ENCODE measurements around the gene PYCARD.
"Not testable (repeated sequence)": the region's sequence is repeated elsewhere in the genome, so short reads cannot be mapped to it uniquely, and the experiment has no call there.

PYCARD gene

DNA sequence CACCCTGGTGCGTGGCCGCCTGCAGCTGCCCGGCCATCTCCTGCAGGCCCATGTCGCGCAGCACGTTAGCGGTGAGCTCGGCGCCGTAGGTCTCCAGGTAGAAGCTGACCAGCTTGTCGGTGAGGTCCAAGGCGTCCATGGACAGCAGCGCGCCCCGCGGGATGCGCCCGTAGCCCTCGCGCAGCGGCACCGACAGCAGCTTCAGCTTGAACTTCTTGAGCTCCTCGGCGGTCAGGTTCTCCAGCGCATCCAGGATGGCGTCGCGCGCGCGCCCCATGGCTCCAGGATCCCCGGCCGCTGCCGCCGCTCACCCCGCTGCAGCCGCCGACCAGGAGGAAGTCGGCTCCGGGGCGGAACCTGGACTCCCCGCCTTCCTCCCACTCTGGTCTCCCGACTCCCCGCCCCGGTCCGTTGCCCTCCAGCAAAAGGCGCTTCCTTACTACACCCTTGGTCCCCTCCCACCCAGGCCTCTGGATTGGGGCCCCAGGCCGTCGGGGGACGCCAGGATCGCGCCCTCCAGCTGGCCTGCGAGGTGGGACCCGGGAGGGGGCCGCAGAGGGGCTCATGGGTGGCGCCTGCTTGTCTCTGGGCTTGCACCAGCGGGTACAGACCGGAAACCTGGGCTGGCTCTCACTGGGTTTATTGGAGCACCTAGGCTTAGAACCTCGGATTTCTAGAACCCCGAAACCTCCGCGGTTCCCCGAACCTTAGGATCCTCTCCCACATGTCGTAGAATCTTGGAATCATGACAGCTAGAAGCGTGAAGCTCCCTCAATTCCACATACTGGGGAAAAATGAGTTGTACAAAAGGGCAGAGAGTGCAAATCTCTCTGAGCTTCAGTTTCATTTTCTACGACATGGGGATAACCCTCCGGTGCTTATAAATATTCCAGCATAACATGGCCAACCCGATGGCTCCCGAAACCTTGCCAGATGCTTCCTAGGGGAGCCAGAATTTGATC, at the start of gene PYCARD:
Gene PYCARD, minus strand, starts transcription at position 347 of the 962 bp plus-strand sequence. Its CDS starts 70 bp downstream, at position 277.
- no peak for DNase-seq

DNA sequence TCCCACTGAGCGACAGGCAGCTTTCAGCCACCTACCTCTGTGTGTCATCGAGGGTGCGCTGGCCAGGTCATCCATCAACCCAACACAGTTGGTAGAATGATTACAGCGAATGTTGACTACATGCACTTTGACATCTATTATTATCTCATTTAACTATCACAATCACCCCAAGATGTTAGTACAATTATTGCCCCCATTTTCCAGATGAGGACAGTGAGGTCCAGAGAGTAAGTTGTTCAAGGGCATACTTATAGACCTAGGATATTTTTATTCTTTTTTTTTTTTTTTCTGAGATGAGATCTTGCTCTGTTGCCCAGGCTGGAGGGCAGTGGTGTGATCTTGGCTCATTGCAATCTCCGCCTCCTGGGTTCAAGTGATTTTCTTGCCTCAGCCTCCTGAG, 48.9 kb upstream of the PYCARD start:
- no peak for DNase-seq

DNA sequence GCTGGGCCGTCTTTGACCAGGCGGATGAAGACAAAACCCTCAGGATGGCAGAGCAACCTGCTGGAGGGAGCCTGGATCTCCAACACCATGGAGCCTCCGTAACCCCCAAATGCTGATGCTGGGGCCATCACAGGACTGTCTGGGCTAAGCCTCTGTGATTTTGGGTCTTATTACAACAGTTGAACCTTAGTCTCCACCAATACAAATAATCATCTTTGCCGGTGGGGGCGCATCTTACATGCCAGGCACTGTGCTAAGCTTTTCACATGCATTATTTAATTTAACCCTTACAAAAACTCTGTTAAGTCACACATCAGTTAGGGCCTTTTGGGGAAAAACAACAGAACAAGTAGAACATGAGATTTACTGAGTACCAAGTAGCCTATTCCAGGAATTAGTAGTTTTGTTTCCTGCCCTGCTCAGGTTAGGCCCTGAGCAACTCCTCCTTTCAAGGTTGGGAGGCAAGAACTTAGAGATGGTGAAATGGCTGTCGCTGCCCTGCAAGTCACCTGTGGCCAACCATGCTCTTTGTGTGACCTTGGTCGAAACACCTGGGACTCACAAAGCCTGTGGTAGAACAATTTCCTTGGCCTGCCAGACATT, 48.3 kb upstream of the PYCARD start:
- no peak for DNase-seq

DNA sequence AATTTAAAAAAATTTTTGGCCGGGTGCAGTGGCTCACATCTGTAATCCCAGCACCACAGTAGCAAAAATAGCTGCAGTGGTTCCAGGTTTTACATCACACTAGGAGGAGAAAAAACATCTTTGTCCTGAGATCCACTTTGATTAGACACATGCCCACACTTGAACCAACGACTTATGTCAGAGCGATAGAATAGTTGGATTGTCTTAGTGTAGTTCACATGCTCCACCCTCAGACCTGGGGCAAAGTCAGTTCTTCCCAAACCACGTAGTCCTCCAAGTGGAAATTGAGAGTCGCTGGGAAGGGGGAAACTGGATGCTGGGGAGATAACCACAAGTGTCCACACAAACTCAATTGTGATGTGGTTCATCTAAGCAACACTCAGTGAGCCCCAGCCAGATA, 45.8 kb upstream of the PYCARD start:
- no peak for DNase-seq

GRCh38 chr16:31246296-31246695, 43.7 kb upstream of the PYCARD start:
- no peak for DNase-seq

DNA sequence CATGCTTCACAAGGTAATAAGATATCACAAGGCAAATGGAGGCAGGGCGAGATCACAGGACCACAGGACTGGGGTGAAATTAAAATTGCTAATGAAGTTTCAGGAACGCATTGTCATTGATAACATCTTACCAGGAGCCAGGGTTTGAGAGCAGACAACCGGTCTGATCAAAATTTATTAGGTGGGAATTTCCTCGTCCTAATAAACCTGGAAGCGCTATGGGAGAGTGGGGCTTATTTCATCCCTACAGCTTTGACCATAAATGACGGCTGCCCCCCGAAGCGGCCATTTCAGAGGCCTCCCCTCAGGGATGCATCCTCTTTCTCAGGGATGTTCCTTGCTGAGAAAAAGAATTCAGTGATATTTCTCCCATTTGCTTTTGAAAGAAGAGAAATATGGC, 43.0 kb upstream of the PYCARD start:
- DNase-seq = not testable (repeated sequence)

GRCh38 chr16:31243734-31244670, 41.4 kb upstream of the PYCARD start:
- DNase-seq = no peak

DNA sequence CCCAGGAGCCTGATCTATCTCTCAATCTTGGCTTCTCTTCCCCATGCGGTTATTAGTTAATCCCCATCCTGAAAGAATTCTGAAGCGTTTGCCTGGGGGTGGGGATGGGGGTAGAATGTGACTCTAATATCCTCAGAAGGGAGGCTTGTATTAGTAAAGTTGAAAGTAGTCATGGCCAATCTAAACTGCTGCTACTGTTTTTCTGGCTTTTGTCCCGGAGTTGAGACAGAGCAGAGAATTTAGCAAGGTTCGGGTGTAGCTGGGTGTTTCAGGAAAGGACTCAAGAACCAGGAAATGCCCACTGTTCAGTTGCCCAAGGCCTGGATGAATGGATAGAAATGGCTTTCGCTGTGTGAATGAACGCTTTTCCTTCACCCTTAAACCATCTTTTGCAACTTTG, 39.6 kb upstream of the PYCARD start:
- no peak for DNase-seq

GRCh38 chr16:31238041-31238440, 35.5 kb upstream of the PYCARD start:
- no peak for DNase-seq

DNA sequence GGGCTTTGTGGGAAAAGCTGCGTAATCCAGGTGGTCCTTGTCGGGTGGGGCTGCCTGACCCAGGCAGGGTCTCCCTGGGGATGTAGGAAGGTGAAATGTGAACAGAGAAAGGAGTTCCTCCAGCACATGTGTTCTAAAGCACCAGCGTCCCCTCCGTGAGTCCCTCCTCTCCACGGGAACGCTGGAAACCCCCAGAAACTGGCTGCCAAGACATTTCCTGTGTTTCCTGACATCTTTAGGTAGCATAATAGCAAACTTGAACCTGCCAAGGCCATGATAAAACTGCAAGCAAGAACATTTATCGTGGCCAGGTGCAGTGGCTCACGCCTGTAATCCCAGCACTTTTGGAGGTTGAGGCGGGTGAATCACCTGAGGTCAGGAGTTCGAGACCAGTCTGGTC, 26.9 kb upstream of the PYCARD start:
- no peak for DNase-seq

DNA sequence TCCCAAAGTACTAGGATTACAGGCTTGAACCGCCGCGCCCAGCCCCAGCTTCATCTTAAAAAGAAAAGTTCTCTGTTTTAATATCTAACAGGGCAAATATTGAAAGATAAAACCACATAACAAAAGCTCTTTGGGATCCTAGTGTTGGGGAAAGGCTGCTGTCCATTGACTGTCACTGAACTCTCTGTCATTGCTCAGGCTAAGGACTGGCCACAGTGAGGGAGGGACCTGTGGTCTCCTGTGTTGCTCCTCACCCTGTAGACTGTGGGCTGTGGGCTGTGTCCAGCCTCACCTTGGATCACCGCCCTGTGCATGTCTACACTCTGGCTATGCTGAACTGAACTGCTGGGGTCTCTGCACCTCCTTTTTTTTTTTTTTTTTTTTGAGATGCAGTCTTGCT, 25.6 kb upstream of the PYCARD start:
- DNase-seq = no peak

DNA sequence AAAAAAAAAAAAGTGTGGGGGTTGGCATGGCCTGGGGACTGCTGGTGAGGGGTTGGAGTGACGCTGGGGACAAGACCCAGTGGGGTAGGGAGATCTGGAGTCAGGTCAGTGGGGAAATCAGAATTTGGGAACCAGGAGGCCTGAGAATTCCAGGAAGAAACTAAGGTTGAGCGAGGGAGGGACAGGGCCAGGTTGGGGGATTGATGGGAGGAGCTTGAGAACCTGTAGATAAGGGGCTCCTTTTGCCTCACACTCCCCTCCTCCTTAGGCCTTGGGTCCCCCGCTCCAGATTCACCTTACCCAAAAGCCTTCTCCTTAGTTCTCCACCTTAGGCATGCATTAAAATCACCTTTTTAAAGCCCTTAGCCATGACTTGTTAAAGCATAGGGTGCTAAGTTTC, 22.6 kb upstream of the PYCARD start:
- no peak for DNase-seq

DNA sequence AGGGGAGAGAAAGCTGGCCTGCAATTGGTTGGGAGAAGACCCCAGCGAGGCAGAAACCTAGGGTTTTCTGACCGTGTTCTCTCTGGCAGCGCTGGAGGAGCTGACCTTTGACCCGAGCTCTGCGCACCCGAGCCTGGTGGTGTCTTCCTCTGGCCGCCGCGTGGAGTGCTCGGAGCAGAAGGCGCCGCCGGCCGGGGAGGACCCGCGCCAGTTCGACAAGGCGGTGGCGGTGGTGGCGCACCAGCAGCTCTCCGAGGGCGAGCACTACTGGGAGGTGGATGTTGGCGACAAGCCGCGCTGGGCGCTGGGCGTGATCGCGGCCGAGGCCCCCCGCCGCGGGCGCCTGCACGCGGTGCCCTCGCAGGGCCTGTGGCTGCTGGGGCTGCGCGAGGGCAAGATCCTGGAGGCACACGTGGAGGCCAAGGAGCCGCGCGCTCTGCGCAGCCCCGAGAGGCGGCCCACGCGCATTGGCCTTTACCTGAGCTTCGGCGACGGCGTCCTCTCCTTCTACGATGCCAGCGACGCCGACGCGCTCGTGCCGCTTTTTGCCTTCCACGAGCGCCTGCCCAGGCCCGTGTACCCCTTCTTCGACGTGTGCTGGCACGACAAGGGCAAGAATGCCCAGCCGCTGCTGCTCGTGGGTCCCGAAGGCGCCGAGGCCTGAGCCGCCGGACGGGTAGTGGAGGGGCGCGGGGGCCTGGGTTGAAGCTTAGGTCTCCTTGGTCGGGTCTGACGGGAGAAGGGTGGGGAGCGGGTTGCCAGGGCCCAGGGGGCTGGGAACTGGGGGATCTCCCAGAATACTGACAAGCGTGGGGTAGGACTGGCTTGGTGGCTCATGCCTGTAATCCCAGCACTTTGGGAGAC, 21.8 kb upstream of the PYCARD start:
- DNase-seq = no peak

DNA sequence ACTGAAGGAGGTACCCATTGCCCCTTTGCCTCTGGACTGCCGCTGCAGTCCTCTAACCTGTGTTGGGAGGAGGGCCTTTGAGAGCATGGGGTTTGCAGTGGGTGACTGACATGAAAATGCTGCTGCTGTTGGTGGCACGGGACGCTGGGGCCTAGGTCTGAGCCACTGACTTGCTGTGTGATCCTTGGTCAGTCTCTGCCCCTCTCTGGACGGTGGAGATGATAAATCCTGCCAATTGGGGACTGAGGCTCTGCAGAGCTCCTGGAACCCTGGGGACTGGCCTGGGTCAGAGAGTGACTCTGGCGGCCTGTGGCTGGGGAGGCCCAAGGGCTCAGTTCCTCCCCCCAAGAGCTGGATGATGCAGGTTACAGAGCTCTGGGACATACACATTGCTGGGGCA, 20.5 kb upstream of the PYCARD start:
- DNase-seq = no peak

DNA sequence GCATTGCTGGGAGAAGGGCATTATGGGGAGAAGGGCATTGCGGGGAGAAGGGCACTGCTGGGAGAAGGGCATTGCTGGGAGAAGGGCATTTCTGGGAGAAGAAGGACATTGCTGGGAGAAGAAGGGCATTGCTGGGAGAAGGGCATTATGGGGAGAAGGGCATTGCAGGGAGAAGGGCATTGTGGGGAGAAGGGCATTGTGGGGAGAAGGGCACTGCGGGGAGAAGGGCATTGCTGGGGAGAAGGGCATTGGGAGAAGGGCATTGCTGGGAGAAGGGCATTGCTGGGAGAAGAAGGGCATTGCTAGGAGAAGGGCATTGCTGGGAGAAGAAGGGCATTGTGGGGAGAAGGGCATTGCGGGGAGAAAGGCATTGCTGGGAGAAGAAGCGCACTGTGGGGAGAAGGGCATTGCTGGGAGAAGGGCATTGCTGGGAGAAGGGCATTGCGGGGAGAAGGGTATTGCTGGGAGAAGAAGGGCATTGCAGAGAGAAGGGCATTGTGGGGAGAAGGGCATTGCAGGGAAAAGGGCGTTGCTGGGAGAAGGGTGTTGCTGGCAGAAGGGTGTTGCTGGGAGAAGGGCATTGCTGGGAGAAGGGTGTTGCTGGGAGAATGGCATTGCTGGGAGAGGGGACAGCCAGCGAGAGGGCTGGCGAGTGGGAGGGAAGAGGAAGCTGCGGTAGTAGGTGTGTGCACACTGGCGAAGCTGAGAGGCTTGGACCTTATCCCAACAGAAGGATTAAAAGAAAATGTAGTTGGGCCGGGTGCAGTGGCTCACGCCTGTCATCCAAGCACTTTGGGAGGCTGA, 19.0 kb upstream of the PYCARD start:
- DNase-seq = no peak

- no peak for DNase-seq
Observed at GRCh38 chr16:31219154-31219741, 16.7 kb upstream of the PYCARD start.

- no peak for DNase-seq
Observed at GRCh38 chr16:31217136-31217530, 14.6 kb upstream of the PYCARD start.

- DNase-seq = no peak
Observed at GRCh38 chr16:31216422-31217135, 14.0 kb upstream of the PYCARD start, which contains the start of gene PYDC1. Gene PYDC1 (minus strand): TSS chr16:31217135. CDS start chr16:31217028, 107 bp downstream.

- no peak for DNase-seq
Observed at GRCh38 chr16:31215287-31216162, 13.0 kb upstream of the PYCARD start.

Data from DMS79 (cell line).